Thyroid gland (tissue), 4 donors: ENCODE data around the gene DEF6. TPM values are rescaled to one million over a fixed set of nuclear protein-coding genes. Genes with fewer than 3 reads are reported as not detected.

ENCODE experiments used
- DNase-seq, 2 donors: peaks; one replicate each; pipeline ENCODE4 v3.0.0-alpha.2; 2019
- H3K27ac ChIP-seq, 3 donors: fragments of 200-600 bp; sonication (generic); 1 replicate in 2 of 3; 2 replicates in 1 of 3; pipeline ENCODE4 v1.5.1; 2016 to 2019; ENCODE audit warnings: mild to moderate bottlenecking in 1 of 3, moderate library complexity in 1 of 3
- H3K27me3 ChIP-seq: fragments of 200-600 bp; sonication (generic); one replicate; pipeline ENCODE4 v1.5.1; 2019
- H3K36me3 ChIP-seq, 2 donors: fragments of 200-600 bp; sonication (generic); one replicate each; pipeline ENCODE4 v1.5.1; 2016 to 2019
- H3K4me1 ChIP-seq, 2 donors: fragments of 200-600 bp; sonication (generic); one replicate each; pipeline ENCODE4 v1.5.1; 2017 to 2019
- H3K4me3 ChIP-seq, 3 donors: fragments of 200-600 bp; sonication (generic); replicated peaks in 1 of 3; 1 replicate in 2 of 3; 2 replicates in 1 of 3; pipeline ENCODE4 v1.5.1; 2016; ENCODE audit warnings: mild to moderate bottlenecking in 1 of 3
- H3K9me3 ChIP-seq: fragments of 200-600 bp; sonication (generic); one replicate; pipeline ENCODE4 v1.5.1; 2017
- CTCF ChIP-seq, 6 experiments: fragments of 200-600 bp in 3 of 6; fragments of 450-650 bp in 3 of 6; sonication (generic) in 3 of 6; IDR thresholded peaks; one replicate each; pipeline ENCODE4 v1.5.1; 2016 to 2019; ENCODE audit warnings: antibody characterized with exemption in 6 of 6, mild to moderate bottlenecking in 2 of 6, inconsistent platforms in 1 of 6, moderate library complexity in 1 of 6
- POLR2A ChIP-seq, 2 donors: fragments of 450-650 bp; IDR thresholded peaks; one replicate each; pipeline ENCODE4 v1.6.1; 2017; ENCODE audit warnings: antibody characterized with exemption in 2 of 2, mild to moderate bottlenecking in 2 of 2, moderate library complexity in 1 of 2
- WGBS, 2 donors: methylation state at CpG; one replicate each; pipeline ENCODE4 v1.1.5; 2017; 5-methylcytosine and 5-hydroxymethylcytosine counted together
- intact Hi-C: fragments of 100-400 bp; cut with DNase I; formaldehyde crosslinking; loops from one replicate; pipeline ENCODE4 v1.15.1; 2023
- total RNA-seq, 4 donors: library from RNA; depleted of rRNA; stranded (reverse); fragments of >200 nt; gene quantifications; one replicate each; pipeline ENCODE4 v1.2.3, GENCODE V29; 2016

The DEF6 gene
- total RNA-seq, 4 donors from 2014 or later: 5.2 to 9.3 (median 6.0) TPM

- no peaks in the 10 kb centered on the region for H3K9me3 ChIP-seq
- H3K36me3 ChIP-seq: no peaks in the 10 kb centered on the region
- peak overlapping the region; percentile 0 to 39 (median 23) for H3K27ac ChIP-seq
- no peak for TF ChIP-seq POLR2A (IDR thresholded peaks at IDR 0.05)
- peak in 2 of 6 experiments; percentile 7 to 30 for TF ChIP-seq CTCF (IDR thresholded peaks at IDR 0.05)
- H3K27me3 ChIP-seq: no peaks in the 10 kb centered on the region
- intact Hi-C loops: no loop called here
- 86 to 95% methylated on average over 6 of the region's 6 CpGs for WGBS, 2 donors
- peak; percentile 67 to 79 for DNase-seq
- H3K4me1 ChIP-seq: peaks cover 57 to 70% of the 10 kb centered on the region in 2 donors
- no peak overlapping the region for H3K4me3 ChIP-seq
Observed at GRCh38 chr6:35365594-35366203, 68.1 kb downstream of the DEF6 start.

GRCh38 chr6:35366204-35366596 is 68.6 kb downstream of the DEF6 start:
- no peak overlapping the region for H3K4me3 ChIP-seq
- no peaks in the 10 kb centered on the region for H3K36me3 ChIP-seq
- TF ChIP-seq POLR2A (IDR thresholded peaks at IDR 0.05) (no peak), CTCF (IDR thresholded peaks at IDR 0.05) (no peak)
- peaks cover 55 to 70% of the 10 kb centered on the region in 2 donors for H3K4me1 ChIP-seq
- H3K27ac ChIP-seq: peak overlapping the region in 2 of 3 donors; percentile 0 to 7
- DNase-seq: no peak
- no peaks in the 10 kb centered on the region for H3K27me3 ChIP-seq
- intact Hi-C loops: no loop called here
- no peaks in the 10 kb centered on the region for H3K9me3 ChIP-seq

- no peak overlapping the region for H3K4me3 ChIP-seq
- peaks cover 46 to 58% of the 10 kb centered on the region in 2 donors for H3K4me1 ChIP-seq
- no peak for DNase-seq
- no peaks in the 10 kb centered on the region for H3K36me3 ChIP-seq
- H3K27ac ChIP-seq: peak overlapping the region in 1 of 3 donors; percentile 18
- intact Hi-C loops: no loop called here
- no peaks in the 10 kb centered on the region for H3K27me3 ChIP-seq
- TF ChIP-seq POLR2A (IDR thresholded peaks at IDR 0.05): no peak
- TF ChIP-seq CTCF (IDR thresholded peaks at IDR 0.05): no peak
- WGBS, 2 donors: 83 to 84% methylated on average over 5 of the region's 5 CpGs
- H3K9me3 ChIP-seq: no peaks in the 10 kb centered on the region
Observed at GRCh38 chr6:35367646-35368037, 70.0 kb downstream of the DEF6 start.

- H3K27ac ChIP-seq: peak overlapping the region in 2 of 3 donors; percentile 18 to 20
- no peak overlapping the region for H3K4me3 ChIP-seq
- 94 to 96% methylated on average over 2 of the region's 2 CpGs for WGBS, 2 donors
- no peaks in the 10 kb centered on the region for H3K36me3 ChIP-seq
- intact Hi-C loops: no loop called here
- peaks cover 39 to 52% of the 10 kb centered on the region in 2 donors for H3K4me1 ChIP-seq
- TF ChIP-seq CTCF (IDR thresholded peaks at IDR 0.05) (no peak), POLR2A (IDR thresholded peaks at IDR 0.05) (no peak)
- H3K27me3 ChIP-seq: no peaks in the 10 kb centered on the region
- H3K9me3 ChIP-seq: no peaks in the 10 kb centered on the region
- no peak for DNase-seq
Observed at GRCh38 chr6:35368038-35368887, 70.6 kb downstream of the DEF6 start.
